ENCODE measurements around the gene KRTAP4-7. TPM values are rescaled to one million over a fixed set of nuclear protein-coding genes. Genes with fewer than 3 reads are reported as not detected.
"Not testable (repeated sequence)": the region's sequence is repeated elsewhere in the genome, so short reads cannot be mapped to it uniquely, and the experiment has no call there.

KRTAP4-7 gene
- total and polyA plus RNA-seq, 3 experiments from 2014 or later = not detected

- Histone ChIP-seq H3K27me3 (ENCODE audit: insufficient read depth, low read length, poor library complexity, severe bottlenecking) (no peaks in the 10 kb centered on the region), H3K27ac (ENCODE audit: low read depth, low read length) (no peak within 1 kb of the TSS), H3K4me1 (ENCODE audit: insufficient read depth, low read length) (no peaks in the 10 kb centered on the region), H3K9me3 (ENCODE audit: low read length) (no peaks in the 10 kb centered on the region), H3K36me3 (ENCODE audit: insufficient read depth, low read length) (no peaks in the 10 kb centered on the region), H3K4me3 (ENCODE audit: low read length) (no peak within 1 kb of the TSS)
- H3K27ac Mint-ChIP-seq = peak within 1 kb of the TSS in 1 of 8 donors; percentile 16
- no peaks in the 10 kb centered on the region for H3K36me3 Mint-ChIP-seq
- POLR2A ChIA-PET = interaction anchor here (0.6 kb wide), 1 partner anchor 88 kb away, joined by 3 read pairs; no protein-coding TSS in a partner anchor
- peaks cover 0 to 4% (median 0%) of the 10 kb centered on the region in 5 donors for H3K9me3 Mint-ChIP-seq
- CTCF ChIA-PET = no interaction called here
- H3K4me1 Mint-ChIP-seq = no peaks in the 10 kb centered on the region
- DNase-seq = no peak
- peaks cover 33 to 64% of the 10 kb centered on the region in 2 donors for H3K27me3 Mint-ChIP-seq
- no peak within 1 kb of the TSS for H3K4me3 Mint-ChIP-seq
Observed at GRCh38 chr17:41060052-41060604, 23.8 kb upstream of the KRTAP4-7 start, which contains the start of gene KRTAP2-3. KRTAP2-3 (minus strand) TSS chr17:41060114; CDS start chr17:41060050, 64 bp downstream.

- ChIA-PET POLR2A (no interaction called here), CTCF (no interaction called here)
- Mint-ChIP-seq H3K27ac (no peak overlapping the region), H3K4me3 (no peak overlapping the region), H3K27me3 (peaks cover 33 to 52% of the 10 kb centered on the region in 2 donors), H3K9me3 (peaks cover 0 to 4% (median 0%) of the 10 kb centered on the region in 5 donors), H3K4me1 (no peaks in the 10 kb centered on the region), H3K36me3 (no peaks in the 10 kb centered on the region)
- no peaks in the 10 kb centered on the region for H3K4me1 ChIP-seq (ENCODE audit: insufficient read depth, low read length)
- no peak for DNase-seq
- no peak overlapping the region for H3K27ac ChIP-seq (ENCODE audit: low read depth, low read length)
- no peak overlapping the region for H3K4me3 ChIP-seq (ENCODE audit: low read length)
- H3K36me3 ChIP-seq (ENCODE audit: insufficient read depth, low read length) = no peaks in the 10 kb centered on the region
- H3K27me3 ChIP-seq (ENCODE audit: insufficient read depth, low read length, poor library complexity, severe bottlenecking) = no peaks in the 10 kb centered on the region
- H3K9me3 ChIP-seq (ENCODE audit: low read length) = no peaks in the 10 kb centered on the region
Observed at GRCh38 chr17:41061964-41062363, 22.0 kb upstream of the KRTAP4-7 start.

DNA sequence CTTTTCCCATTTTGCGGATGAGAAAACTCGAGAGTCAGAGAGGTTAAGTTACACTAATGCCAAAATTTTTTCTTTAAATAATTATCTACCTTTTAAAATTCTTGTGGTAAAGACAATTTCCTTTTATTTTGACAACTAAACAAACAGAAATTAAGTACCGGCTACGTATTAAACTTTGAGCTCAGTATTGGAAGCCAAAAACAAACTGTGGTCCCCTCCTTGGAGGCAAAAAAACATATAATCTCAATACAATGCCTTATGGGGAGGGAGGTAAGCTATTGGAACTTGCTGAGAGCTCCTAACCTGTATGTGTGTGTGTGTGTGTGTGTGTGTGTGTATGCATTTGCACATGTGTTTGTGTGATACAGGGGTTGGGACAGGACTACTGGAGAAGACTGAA is 20.5 kb upstream of the KRTAP4-7 start:
- Histone ChIP-seq H3K36me3 (ENCODE audit: insufficient read depth, low read length) (no peaks in the 10 kb centered on the region), H3K4me1 (ENCODE audit: insufficient read depth, low read length) (no peaks in the 10 kb centered on the region), H3K4me3 (ENCODE audit: low read length) (no peak overlapping the region), H3K27me3 (ENCODE audit: insufficient read depth, low read length, poor library complexity, severe bottlenecking) (no peaks in the 10 kb centered on the region), H3K27ac (ENCODE audit: low read depth, low read length) (no peak overlapping the region), H3K9me3 (ENCODE audit: low read length) (no peaks in the 10 kb centered on the region)
- peaks cover 25 to 42% of the 10 kb centered on the region in 2 donors for H3K27me3 Mint-ChIP-seq
- no peak for DNase-seq
- ChIA-PET CTCF (no interaction called here), POLR2A (no interaction called here)
- H3K9me3 Mint-ChIP-seq = no peaks in the 10 kb centered on the region
- H3K36me3 Mint-ChIP-seq = no peaks in the 10 kb centered on the region
- H3K4me3 Mint-ChIP-seq = no peak overlapping the region
- H3K4me1 Mint-ChIP-seq = no peaks in the 10 kb centered on the region
- no peak overlapping the region for H3K27ac Mint-ChIP-seq

DNA sequence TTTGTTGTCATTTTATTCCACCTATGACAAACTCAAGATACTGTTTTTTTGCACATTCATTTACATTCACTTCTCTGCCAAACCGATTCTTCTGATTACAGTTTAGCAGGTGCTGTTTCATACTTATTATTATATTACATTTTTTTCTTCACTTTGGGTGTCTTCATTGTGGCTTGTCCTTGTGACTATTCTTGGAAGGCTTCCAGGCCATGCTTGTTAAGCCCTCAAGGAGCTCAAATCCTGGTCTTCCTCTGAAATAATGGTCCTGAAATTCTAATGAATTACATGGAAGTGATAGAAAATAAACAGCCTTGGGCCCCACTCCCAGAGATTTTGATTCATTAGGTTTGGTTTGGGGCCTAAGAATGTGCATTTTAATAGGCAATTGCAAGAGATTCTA is 19.6 kb upstream of the KRTAP4-7 start:
- no peaks in the 10 kb centered on the region for H3K27me3 ChIP-seq (ENCODE audit: insufficient read depth, low read length, poor library complexity, severe bottlenecking)
- H3K27ac ChIP-seq (ENCODE audit: low read depth, low read length) = no peak overlapping the region
- Mint-ChIP-seq H3K4me1 (peaks cover 0 to 2% (median 0%) of the 10 kb centered on the region in 3 donors), H3K27me3 (peaks cover 22 to 34% of the 10 kb centered on the region in 2 donors), H3K4me3 (no peak overlapping the region), H3K36me3 (no peaks in the 10 kb centered on the region), H3K9me3 (no peaks in the 10 kb centered on the region), H3K27ac (no peak overlapping the region)
- CTCF ChIA-PET = no interaction called here
- H3K4me3 ChIP-seq (ENCODE audit: low read length) = no peak overlapping the region
- POLR2A ChIA-PET = no interaction called here
- DNase-seq = no peak
- H3K9me3 ChIP-seq (ENCODE audit: low read length) = no peaks in the 10 kb centered on the region
- no peaks in the 10 kb centered on the region for H3K4me1 ChIP-seq (ENCODE audit: insufficient read depth, low read length)
- no peaks in the 10 kb centered on the region for H3K36me3 ChIP-seq (ENCODE audit: insufficient read depth, low read length)

- CTCF ChIA-PET = not testable (repeated sequence)
Observed at GRCh38 chr17:41065016-41065689, 18.8 kb upstream of the KRTAP4-7 start.

DNA sequence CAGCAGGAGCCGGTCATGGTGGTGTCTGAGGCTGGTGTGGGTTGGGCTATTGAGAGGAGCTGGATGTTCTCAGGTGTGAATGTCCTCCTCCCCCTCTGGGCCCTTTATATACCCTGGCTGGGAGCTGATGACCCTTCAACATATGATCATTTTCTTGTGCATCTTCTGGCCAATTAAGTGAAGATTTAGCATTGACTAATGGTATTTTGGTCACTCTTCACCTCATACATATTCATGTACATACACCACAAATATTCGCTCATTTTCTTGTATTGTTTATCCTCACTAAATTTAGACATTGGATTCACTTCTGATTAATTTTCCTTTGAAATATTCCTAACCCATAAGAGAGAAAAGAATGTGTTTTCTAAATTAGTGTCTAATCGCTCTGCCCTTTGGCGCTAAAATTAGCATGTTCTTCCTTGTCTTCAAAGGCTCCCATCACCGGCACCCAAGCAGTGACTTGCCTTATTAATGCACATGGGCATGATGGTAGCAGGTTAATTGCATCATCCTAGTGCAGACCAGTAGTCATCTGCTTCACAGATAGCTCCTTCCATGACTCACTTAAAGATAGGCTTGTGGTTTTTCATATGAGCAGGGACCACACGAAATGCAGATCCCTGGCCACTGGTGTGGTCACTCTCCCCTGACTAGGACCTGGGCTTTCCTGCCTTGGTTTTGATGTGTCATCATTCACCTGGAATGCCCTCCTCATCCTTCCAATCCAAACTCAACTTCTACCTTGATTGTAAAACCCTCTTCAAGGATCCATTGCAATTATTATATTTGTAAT is 17.9 kb upstream of the KRTAP4-7 start, which contains the start of gene KRTAP2-4:
Gene KRTAP2-4, minus strand, starts transcription at position 51 of the 796 bp plus-strand sequence. Its CDS starts 34 bp downstream, at position 17.
- Mint-ChIP-seq H3K4me1 (peaks cover 0 to 2% (median 0%) of the 10 kb centered on the region in 3 donors), H3K36me3 (no peaks in the 10 kb centered on the region), H3K27me3 (peaks cover 13 to 20% of the 10 kb centered on the region in 2 donors), H3K4me3 (no peak within 1 kb of the TSS), H3K9me3 (no peaks in the 10 kb centered on the region), H3K27ac (no peak within 1 kb of the TSS)
- ChIA-PET CTCF (no interaction called here), POLR2A (no interaction called here)
- H3K27me3 ChIP-seq (ENCODE audit: insufficient read depth, low read length, poor library complexity, severe bottlenecking) = no peaks in the 10 kb centered on the region
- no peaks in the 10 kb centered on the region for H3K4me1 ChIP-seq (ENCODE audit: insufficient read depth, low read length)
- no peaks in the 10 kb centered on the region for H3K36me3 ChIP-seq (ENCODE audit: insufficient read depth, low read length)
- no peaks in the 10 kb centered on the region for H3K9me3 ChIP-seq (ENCODE audit: low read length)
- no peak within 1 kb of the TSS for H3K4me3 ChIP-seq (ENCODE audit: low read length)
- DNase-seq = no peak
- no peak within 1 kb of the TSS for H3K27ac ChIP-seq (ENCODE audit: low read depth, low read length)

More at GRCh38 chr17:41065016-41065689, 18.8 kb upstream of the KRTAP4-7 start:
- H3K4me3 ChIP-seq (ENCODE audit: low read length); H3K36me3 ChIP-seq (ENCODE audit: insufficient read depth, low read length); H3K27ac Mint-ChIP-seq; H3K4me1 Mint-ChIP-seq; DNase-seq; H3K9me3 ChIP-seq (ENCODE audit: low read length); H3K27me3 ChIP-seq (ENCODE audit: insufficient read depth, low read length, poor library complexity, severe bottlenecking); H3K27ac ChIP-seq (ENCODE audit: low read depth, low read length); H3K4me3 Mint-ChIP-seq; H3K36me3 Mint-ChIP-seq; H3K9me3 Mint-ChIP-seq; H3K4me1 ChIP-seq (ENCODE audit: insufficient read depth, low read length): not testable (repeated sequence)
- POLR2A ChIA-PET = interaction anchor here (0.6 kb wide), 1 partner anchor 13 kb away, joined by 6 read pairs; no protein-coding TSS in a partner anchor
- H3K27me3 Mint-ChIP-seq = peaks cover 20 to 28% of the 10 kb centered on the region in 2 donors

DNA sequence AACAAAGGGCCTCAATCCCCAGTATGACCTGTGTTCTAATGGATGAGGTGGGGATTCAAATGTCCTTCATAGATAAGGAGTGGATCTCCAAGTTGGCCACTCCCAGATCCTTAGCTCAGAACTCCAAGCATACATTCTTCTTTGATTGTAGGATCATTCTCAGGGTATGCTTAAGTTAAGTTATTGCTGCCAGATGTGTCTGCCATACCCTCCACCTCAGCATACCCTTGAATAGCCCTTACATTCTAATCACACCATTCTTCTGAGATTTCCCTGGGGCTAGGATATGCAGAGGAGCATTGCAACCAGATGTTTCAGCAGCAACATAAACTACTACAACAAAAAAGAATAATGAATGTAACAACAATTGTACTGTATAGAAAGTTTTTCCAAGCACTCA is 16.7 kb upstream of the KRTAP4-7 start:
- no peak overlapping the region for H3K4me3 Mint-ChIP-seq
- peaks cover 0 to 2% (median 0%) of the 10 kb centered on the region in 3 donors for H3K4me1 Mint-ChIP-seq
- H3K4me1 ChIP-seq (ENCODE audit: insufficient read depth, low read length) = no peaks in the 10 kb centered on the region
- no peaks in the 10 kb centered on the region for H3K36me3 ChIP-seq (ENCODE audit: insufficient read depth, low read length)
- H3K27ac ChIP-seq (ENCODE audit: low read depth, low read length) = no peak overlapping the region
- H3K9me3 ChIP-seq (ENCODE audit: low read length) = no peaks in the 10 kb centered on the region
- H3K36me3 Mint-ChIP-seq = no peaks in the 10 kb centered on the region
- no peaks in the 10 kb centered on the region for H3K27me3 ChIP-seq (ENCODE audit: insufficient read depth, low read length, poor library complexity, severe bottlenecking)
- no peak for DNase-seq
- no peak overlapping the region for H3K27ac Mint-ChIP-seq
- ChIA-PET POLR2A (no interaction called here), CTCF (no interaction called here)
- H3K27me3 Mint-ChIP-seq = peaks cover 5 to 13% of the 10 kb centered on the region in 2 donors
- no peaks in the 10 kb centered on the region for H3K9me3 Mint-ChIP-seq
- no peak overlapping the region for H3K4me3 ChIP-seq (ENCODE audit: low read length)

- H3K9me3 ChIP-seq (ENCODE audit: low read length) = no peaks in the 10 kb centered on the region
- H3K4me1 ChIP-seq (ENCODE audit: insufficient read depth, low read length) = no peaks in the 10 kb centered on the region
- Mint-ChIP-seq H3K9me3 (no peaks in the 10 kb centered on the region), H3K27ac (no peak overlapping the region), H3K4me3 (no peak overlapping the region), H3K36me3 (no peaks in the 10 kb centered on the region), H3K27me3 (peaks cover 8% of the 10 kb centered on the region in 2 donors), H3K4me1 (peaks cover 0 to 2% (median 0%) of the 10 kb centered on the region in 3 donors)
- no peaks in the 10 kb centered on the region for H3K27me3 ChIP-seq (ENCODE audit: insufficient read depth, low read length, poor library complexity, severe bottlenecking)
- H3K4me3 ChIP-seq (ENCODE audit: low read length) = no peak overlapping the region
- CTCF ChIA-PET = no interaction called here
- POLR2A ChIA-PET = no interaction called here
- no peaks in the 10 kb centered on the region for H3K36me3 ChIP-seq (ENCODE audit: insufficient read depth, low read length)
- no peak overlapping the region for H3K27ac ChIP-seq (ENCODE audit: low read depth, low read length)
- no peak for DNase-seq
Observed at GRCh38 chr17:41069031-41069430, 14.9 kb upstream of the KRTAP4-7 start.
